ENCODE results near the gene TRIM15. TPM values are rescaled to one million over a fixed set of nuclear protein-coding genes. Genes with fewer than 3 reads are reported as not detected.

Gene TRIM15
- total and polyA plus RNA-seq, 2 donors from 2014 or later = 2.2 to 7.1 TPM

DNA sequence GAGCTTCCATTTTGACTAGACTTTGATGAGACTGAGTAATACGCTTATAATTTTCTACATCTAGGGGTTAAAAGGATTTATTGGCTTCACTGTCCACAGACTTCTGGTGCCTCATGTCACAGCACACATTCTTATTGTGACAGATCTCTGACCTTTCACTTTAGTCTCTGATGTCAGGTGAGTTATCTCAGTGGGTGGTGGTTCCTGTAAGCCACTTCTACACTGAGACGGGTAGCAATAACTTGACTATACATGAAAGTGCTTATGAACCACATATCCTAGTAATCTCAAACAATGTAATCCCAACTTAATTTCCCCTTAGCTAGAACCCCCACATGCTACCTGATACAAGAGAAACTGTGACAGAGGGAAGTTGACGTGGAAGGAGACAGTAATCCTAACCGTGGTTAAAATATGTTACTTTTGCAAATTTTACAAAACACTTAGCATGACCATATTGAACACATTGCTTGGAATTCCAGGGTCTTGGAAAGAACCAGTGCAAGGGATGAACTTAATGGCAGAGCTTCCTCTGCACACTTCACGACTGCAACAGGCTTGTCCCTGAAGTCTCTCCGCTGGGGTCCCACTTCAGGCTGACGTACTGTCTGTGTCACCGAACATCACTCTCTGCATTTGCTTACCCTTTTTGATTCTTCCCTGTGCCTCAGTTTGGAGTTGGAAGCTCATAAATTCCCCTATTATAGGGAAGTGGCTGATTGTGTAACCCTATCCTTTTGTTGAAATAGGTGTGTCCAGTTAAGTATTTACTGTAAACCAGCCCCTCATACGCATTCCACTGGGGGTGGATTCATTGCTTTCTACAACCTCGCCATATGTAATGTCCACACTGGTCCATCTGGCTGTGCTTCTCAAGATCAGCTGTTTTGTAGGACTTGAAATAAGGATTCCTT lies 33.8 kb upstream of the TRIM15 start:
- no peak for TF ChIP-seq CTCF (IDR thresholded peaks at IDR 0.05; ENCODE audit: borderline replicate concordance, extremely low read depth, insufficient read depth)
- no peaks in the 10 kb centered on the region for H3K36me3 ChIP-seq (ENCODE audit: control insufficient read depth in 2 of 3, insufficient read depth in 3 of 3, low read length in 3 of 3)
- no peak for FAIRE-seq
- H3K4me1 ChIP-seq (ENCODE audit: control insufficient read depth in 2 of 3, insufficient read depth in 2 of 3, low read depth in 1 of 3, low read length in 3 of 3) = peaks cover 0 to 7% (median 0%) of the 10 kb centered on the region in 3 donors
- no peaks in the 10 kb centered on the region for H3K9me3 ChIP-seq (ENCODE audit: control insufficient read depth in 2 of 3, insufficient read depth in 1 of 3, low read length in 3 of 3)
- intact Hi-C loops (cut with DNase I) = no loop called here
- H3K9ac ChIP-seq (ENCODE audit: low read length in 3 of 3) = no peak overlapping the region
- no peak overlapping the region for H3K4me3 ChIP-seq (ENCODE audit: low read length in 3 of 3)
- peaks cover 37% of the 10 kb centered on the region for H3K27me3 ChIP-seq (ENCODE audit: control insufficient read depth, insufficient read depth, low read length)
- no peak overlapping the region for H3K27ac ChIP-seq (ENCODE audit: low read depth in 2 of 2, low read length in 2 of 2)
- DNase-seq = no peak

GRCh38 chr6:30130179-30130679 lies 33.1 kb upstream of the TRIM15 start:
- no peaks in the 10 kb centered on the region for H3K36me3 ChIP-seq (ENCODE audit: control insufficient read depth in 2 of 3, insufficient read depth in 3 of 3, low read length in 3 of 3)
- FAIRE-seq (no peak), DNase-seq (no peak)
- no peak overlapping the region for H3K9ac ChIP-seq (ENCODE audit: low read length in 3 of 3)
- peaks cover 0 to 7% (median 0%) of the 10 kb centered on the region in 3 donors for H3K4me1 ChIP-seq (ENCODE audit: control insufficient read depth in 2 of 3, insufficient read depth in 2 of 3, low read depth in 1 of 3, low read length in 3 of 3)
- TF ChIP-seq CTCF (IDR thresholded peaks at IDR 0.05; ENCODE audit: borderline replicate concordance, extremely low read depth, insufficient read depth) = no peak
- H3K4me3 ChIP-seq (ENCODE audit: low read length in 3 of 3) = no peak overlapping the region
- no peak overlapping the region for H3K27ac ChIP-seq (ENCODE audit: low read depth in 2 of 2, low read length in 2 of 2)
- peaks cover 37% of the 10 kb centered on the region for H3K27me3 ChIP-seq (ENCODE audit: control insufficient read depth, insufficient read depth, low read length)
- intact Hi-C loops (cut with DNase I) = no loop called here
- H3K9me3 ChIP-seq (ENCODE audit: control insufficient read depth in 2 of 3, insufficient read depth in 1 of 3, low read length in 3 of 3) = no peaks in the 10 kb centered on the region

DNA sequence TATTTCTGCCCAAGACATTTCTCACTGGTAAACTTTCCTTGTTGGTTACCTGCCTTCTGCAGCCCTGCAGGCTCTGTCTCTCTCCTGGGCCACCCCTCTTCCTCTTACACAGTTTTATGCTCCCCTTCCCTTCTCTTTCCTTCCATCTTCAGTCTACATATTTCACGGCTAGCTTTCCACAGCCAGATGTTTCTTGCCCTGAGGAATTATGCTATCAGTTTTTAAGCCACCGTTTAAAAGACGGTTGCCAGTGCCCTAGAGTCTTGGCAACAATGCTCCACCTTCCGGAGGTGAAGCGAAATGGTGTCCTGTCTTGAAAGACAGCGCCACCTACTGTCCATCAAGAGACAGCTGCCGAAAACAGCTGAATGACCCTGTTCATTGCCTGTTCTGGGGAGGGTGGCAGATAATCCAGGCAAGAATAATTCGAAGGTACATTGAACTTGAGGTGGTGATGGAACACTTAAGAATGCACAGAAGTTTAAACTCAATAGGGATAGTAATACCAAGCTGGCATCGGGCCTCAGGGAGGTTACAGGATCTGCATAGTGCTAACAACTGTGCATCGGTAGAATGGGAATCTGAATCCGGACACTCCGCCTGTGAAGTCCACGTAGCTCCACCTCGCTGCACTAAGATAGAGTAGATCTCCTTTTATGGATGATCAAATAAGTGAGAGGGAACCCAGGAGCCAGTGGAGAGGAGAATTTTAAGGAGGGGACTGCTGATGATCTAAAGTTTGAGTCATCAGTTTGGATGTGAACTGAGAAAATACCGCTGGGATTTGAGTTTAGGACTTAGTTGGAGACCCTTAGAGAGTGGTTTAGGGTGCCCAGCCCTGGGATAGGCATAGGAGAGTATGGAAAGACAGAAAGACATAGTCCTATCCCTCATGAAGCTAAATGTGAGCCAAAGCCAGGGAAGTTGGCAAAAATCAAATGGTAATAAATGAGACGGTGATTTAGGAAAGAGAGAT lies 32.2 kb upstream of the TRIM15 start:
- DNase-seq (peak; percentile 66 to 91 (median 69)), FAIRE-seq (peak; percentile 35)
- Histone ChIP-seq H3K27me3 (ENCODE audit: control insufficient read depth, insufficient read depth, low read length) (peaks cover 36% of the 10 kb centered on the region), H3K9ac (ENCODE audit: low read length in 3 of 3) (no peak overlapping the region), H3K9me3 (ENCODE audit: control insufficient read depth in 2 of 3, insufficient read depth in 1 of 3, low read length in 3 of 3) (no peaks in the 10 kb centered on the region), H3K27ac (ENCODE audit: low read depth in 2 of 2, low read length in 2 of 2) (no peak overlapping the region), H3K4me3 (ENCODE audit: low read length in 3 of 3) (peak overlapping the region in 1 of 3 donors; percentile 8), H3K36me3 (ENCODE audit: control insufficient read depth in 2 of 3, insufficient read depth in 3 of 3, low read length in 3 of 3) (no peaks in the 10 kb centered on the region), H3K4me1 (ENCODE audit: control insufficient read depth in 2 of 3, insufficient read depth in 2 of 3, low read depth in 1 of 3, low read length in 3 of 3) (peaks cover 0 to 7% (median 0%) of the 10 kb centered on the region in 3 donors)
- TF ChIP-seq CTCF (IDR thresholded peaks at IDR 0.05; ENCODE audit: borderline replicate concordance, extremely low read depth, insufficient read depth) = peak; percentile 99
- intact Hi-C loops (cut with DNase I) = no loop called here

Measured in kidney (tissue), 14 donors.